ENCODE results near the gene FBN2.

Gene FBN2

DNA sequence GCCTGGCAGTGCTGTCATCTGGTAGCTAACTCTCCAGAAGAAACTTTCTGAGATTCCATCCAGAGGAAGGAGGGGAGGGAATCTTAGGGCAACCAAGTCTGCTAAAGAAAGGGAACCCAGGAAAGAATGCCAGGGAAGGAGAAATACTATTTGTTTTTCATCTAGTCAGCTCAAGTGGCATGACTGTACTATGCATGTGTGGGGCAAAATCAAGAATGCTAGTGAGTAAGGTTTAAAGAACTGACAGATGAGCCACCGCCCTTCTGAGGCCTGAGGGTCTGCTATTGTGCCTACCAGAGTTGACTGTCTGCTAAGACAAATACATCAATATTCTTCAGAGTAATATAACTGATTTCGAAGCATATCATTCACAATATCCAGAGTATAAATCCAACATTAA is 250.3 kb downstream of the FBN2 start:
- no peak for DNase-seq

DNA sequence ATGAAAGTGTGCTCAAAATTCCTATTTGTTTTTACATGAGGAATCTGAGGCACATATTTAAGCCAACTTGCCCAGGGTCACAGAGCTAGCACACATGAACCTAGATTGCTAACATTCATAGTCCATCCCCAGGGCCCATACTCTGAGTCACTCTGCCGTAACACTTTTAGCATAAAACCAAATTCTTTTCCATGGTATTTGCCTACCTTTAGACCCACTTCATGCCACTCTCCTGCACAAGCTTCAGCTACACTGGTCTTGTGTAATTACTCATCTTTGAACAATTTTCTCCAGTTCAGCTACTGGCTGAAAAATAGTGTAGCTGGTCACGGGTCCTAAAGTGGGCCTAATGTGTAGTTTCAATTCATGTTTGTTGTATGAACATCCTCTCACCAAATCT is 253.8 kb downstream of the FBN2 start:
- DNase-seq = no peak

DNA sequence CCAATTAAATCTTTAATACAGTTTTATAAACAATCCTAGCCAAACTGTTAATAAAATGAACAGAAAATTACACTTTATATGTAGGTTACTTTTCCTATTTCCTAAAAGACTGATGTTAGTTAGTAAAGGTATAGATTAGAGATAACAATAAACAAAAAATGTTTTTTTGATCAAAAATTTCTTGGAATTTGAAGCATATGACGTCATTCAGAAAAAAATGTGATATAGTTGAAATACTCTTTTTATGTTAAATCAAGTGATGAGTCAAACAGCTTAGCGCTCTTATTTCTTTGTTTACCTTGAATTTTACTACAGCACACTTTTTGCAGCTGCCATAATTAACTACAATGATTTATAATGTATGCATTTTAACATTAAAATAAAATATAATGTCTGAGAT is 258.7 kb downstream of the FBN2 start:
- no peak for DNase-seq

DNA sequence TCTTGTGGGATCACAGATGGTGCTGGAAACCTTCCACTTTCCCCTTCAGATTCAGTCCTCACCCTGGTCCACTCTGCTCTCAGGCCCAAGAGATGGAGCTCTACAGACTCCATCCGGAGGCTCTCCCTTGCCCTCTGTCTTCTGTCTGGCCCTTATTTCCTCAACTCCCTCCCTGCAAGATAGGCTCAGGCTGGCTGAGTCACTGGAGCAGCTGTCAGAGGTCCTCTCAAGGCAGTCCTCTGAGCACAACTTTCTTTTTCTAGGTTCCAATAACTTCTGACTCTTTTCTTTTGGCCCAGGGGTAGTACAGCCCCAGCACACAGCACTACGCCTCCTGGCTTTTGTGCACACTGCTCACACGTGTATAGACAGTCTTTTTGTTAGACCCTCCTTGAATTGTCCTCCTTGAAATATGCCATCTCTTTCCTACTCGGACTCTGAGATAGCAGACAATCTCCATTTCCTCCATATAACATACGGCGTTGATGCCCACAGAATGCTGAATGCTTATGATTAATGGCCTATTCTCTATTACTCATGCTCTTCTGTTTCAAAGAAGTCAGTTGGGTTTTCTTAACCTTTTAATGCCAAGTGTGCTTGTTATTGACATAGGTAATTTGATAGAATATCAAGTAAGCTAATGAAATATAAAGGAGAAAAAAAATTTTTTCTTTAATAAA is 261.4 kb downstream of the FBN2 start:
- no peak for DNase-seq

DNA sequence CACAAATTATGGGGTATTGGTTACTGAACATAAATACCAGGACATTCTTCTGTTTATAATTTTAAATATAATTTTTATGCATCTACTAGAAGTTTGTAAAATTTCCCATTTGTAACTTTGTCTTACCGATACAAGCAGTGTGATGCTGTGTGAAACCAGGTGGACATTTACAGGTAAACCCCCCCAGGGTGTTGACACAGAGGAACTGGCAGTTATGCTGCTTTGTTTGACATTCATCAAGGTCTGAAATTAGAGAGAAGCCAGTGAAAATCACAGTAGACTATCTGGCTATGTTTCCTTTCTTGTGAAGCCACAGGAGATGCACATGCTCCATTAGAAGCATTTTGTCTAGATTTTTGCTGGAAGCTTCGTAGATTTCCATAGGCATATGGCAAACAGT is 263.6 kb downstream of the FBN2 start:
- no peak for DNase-seq

DNA sequence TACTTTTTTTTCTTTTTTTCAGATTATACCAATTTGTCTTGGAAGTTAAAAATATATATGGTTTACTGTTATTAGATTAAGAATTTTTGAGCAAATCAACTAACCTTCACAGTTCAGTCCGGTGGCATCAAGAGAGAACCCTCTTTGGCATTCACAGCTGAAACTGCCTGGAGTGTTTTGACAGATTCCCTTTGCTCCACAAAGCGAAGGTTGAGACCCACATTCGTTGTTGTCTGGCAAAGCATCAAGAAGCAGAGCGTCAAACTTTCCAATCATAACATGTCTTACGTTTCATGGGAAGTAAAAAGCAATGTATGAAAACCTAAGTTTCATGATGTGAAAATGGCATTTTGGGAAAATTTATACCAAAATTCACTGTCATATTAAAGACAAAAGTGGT is 264.3 kb downstream of the FBN2 start:
- DNase-seq = no peak

DNA sequence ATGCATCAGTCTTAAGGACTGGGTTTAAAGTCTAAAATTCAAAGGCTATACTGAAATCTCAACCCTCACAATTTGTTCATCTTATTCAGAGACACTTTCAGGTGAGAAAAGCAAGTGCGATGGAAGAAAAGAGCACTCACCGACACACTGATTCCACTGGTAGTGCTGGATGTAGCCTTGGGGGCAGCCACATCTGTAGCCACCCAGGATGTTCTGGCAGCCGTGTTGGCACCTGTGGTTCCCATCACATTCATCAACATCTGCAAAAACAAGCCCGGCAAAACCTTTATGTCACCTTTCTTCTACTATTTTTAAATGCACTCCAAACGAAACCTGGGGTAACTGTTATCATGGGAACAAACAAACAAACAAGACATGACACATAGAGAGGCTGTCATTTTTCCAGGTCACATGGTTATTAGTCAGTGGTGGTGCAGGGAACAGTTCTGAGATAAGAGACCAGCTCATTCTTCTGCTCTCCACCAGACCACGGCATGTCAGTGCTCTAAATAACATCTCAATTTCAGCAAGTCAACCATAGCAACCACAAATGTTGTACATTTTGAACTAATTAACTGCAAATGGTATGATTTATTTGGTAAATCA is 266.1 kb downstream of the FBN2 start:
- DNase-seq = no peak

DNA sequence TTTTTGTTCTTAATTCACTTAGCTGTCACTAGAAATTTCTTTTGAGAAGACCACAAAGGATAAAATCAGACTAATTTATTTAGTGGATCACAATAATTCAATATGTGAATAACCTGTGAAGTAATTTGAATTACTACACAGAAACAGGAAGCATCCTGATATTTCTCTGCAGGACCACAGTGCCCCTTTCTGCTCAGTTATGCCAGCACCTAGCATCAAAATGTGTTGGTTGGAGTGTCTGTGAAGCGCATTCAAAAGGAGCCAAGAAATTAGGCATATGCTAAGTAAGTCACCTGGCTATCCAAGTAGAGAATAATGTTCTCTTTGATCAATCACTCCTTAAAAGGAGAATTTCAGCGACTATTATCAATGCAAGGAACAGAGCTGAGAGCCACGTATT is 267.0 kb downstream of the FBN2 start:
- DNase-seq = no peak

DNA sequence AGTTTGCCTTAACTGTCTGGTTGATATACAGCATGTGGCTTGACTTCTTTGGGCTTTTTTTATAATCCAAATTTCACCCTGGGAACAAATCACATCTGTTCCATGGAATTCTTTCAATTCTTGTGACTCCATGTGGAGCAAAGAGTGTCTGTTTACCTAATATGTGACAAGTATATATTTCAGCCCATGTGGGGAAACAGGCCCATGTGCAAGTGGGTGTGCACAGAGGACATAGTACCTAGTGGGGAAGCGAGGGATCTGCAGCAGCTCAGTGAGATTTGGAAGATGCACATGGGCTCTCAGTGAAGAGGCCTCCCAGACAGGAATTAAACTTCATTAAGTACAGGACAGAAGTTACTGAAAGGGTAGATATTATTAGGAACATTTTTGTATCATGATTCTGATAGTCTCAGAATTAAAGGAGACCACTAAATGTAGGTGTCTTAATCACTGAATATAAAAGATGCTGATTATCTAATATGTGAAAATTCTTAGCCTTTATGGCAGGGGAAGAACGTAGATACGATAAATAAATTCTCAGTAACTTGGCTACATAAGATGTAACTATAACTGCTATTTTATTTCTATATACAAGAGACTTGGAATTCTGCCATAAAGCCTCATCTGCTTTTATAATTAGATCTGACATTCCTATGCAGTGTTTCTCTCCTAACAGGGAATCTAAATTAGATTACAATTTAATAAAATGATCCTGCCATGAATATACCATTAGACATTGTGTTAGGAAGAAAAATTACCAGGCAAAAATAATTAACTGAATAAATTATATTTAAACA is 273.3 kb downstream of the FBN2 start:
- no peak for DNase-seq

DNA sequence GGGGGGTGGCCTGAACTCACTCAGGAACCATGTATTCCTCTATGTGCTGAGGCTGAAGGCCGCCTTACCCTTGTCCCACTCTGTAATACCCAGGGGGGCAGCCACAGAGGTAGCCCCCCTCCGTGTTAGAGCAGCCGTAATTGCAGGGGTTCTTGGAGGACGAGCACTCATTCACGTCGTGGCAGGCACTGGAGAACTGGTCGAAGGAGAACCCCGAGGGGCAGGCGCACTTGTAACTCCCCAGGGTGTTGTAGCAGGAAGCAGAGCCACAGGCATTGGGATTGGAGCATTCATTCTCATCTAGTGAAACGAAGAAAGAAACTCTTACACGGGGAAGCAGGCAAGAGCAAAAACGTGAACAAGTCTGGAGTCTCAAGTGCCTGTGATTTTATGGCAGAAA is 274.7 kb downstream of the FBN2 start:
- DNase-seq = no peak

DNA sequence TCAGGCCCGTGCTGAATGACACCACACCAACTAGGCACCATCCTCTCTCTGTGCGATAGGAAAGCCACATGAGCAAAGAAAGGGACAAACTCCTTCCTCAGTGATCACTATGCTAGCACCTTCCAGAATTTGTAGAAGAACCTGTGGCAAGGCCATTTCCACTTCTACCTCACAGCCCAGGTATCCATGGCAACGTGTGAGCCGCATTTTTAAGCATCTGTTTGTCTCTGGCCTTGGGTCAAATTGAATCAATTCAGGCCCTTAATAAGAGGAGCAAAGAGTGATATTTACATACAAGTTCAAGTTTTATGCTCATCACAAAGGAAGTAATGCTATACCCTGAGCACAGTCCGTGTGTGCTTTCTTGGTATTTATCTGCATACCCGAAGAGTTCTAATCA is 275.1 kb downstream of the FBN2 start:
- no peak for DNase-seq

DNA sequence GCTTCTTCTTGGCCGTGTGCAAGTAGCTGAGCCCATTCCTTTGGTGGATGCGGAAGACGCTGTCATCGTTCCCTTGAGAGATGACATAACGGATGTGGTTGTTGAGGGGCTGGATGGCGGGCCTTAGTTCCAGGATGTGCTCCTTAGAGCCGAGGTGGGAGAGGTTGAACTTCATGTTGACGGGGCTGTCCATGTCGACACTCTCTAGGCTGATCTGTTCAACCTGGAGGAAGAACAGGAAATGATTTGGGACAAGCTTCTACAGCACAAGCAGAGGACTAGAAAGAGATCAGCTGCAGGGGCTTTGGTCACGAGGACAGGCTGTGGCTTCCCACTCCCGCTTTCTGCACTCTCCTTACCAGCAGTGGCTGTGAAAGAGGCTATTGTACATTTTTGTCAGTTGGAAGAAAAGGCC is 278.4 kb downstream of the FBN2 start:
- no peak for DNase-seq

DNA sequence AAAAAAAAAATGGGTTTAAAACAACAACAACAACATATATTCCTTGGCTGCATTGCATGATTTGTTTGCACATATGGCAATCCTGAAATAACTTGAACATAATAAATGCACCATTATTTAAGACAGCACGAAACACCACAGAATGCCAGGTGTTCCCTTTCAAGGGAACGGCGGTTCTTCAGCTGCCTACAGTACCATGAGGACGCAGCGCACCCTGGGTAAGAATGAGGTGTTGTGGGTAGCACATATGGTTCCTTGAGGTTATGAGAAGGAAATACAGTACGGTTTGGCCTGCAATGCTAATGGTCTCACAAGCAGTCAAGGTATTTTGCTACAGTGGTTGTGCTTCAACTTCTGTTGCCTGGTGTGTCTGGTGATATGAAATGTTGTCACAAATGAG is 279.7 kb downstream of the FBN2 start:
- DNase-seq = peak; percentile 25

DNA sequence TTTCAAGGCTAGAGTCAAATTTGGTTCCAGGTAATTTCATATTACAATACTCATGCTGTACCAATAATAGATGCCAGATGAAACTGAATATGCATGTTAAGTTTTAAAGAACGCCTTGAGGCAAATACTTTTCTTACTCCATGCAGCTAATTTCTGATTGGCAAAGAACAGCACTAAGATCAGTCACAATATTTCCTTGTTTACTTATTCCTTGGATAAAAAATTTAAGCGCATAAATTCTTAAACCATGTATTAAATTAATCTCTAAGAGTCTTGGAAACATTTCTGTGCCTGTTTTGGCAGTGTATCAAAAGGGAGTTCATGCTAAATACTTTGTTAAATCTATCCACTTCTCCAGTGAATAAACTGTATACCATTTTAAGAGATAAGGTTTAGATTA is 281.0 kb downstream of the FBN2 start:
- no peak for DNase-seq

DNA sequence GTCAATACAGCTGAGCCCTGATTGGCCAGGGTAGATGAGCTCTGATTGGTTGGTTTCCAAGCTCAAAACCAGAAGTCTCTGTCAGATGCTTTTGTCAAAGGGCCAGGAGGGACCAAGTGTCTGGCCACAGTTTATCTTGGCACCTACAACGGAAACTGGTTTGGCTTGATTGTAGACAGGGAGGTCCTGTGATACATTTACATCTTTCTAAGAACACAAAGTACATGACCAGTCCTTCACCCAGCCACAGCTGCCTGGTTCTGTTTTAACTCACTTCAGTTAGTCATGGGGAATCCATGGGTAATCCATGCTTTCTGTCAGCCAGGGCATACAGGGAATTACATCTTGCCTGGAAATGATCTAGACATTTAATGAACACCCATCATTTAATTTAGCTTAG is 283.3 kb downstream of the FBN2 start:
- DNase-seq = no peak

DNA sequence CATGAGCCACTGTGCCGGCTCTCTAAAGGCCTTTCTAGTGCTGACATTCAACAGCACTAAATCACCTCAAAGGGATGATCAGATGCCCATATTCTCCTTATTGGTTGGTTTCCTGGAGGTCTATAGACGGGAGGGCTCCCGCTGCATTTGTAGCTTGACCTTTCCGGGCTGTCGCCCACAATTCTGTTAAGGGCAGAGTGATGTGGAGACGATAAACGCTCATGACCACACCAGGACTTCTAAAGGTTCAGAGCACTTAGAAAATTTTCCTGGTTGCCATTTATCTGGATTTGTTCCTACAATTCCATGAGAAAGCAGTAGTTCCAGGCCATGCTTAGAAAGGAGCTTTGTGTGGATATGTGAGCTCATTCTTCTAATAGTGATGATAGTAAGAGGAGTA is 284.2 kb downstream of the FBN2 start:
- no peak for DNase-seq

DNA sequence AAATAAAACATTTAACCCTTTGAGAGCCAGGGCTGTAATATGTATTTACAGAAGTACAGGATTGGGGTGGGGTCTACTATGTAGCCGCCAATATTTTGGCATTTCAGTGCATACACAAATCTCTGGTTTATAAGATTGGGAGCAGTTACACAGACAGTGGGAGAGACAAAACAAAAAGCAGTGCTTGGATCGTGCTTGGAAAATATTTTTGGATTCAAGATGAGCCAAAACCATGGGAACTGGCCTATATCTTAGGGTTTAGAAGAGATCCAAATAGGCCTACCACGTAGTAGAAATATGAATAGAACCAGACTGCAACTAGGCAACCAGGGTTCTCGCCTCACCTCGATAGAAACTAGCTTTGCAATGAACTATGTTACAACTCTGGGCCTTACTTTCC is 284.9 kb downstream of the FBN2 start:
- DNase-seq = no peak

DNA sequence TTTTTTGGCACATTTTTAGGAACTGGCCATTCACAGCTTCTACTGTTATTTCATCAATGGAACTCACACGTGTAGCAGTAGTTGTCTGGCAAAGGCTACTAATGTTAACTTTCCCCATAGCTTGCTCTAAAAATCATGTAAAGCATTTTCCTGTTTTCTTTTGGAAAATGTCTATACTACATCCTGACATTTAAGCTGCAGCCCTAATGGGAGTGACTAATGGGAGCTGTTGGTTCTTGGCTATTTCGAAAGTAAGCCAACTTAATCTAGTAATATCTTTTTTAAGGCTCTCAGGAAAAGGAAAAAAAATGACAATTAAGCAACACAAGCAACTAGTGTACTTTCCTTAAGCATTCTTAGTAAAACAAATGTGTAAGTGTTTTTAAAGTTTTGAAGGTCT is 285.3 kb downstream of the FBN2 start:
- no peak for DNase-seq

DNA sequence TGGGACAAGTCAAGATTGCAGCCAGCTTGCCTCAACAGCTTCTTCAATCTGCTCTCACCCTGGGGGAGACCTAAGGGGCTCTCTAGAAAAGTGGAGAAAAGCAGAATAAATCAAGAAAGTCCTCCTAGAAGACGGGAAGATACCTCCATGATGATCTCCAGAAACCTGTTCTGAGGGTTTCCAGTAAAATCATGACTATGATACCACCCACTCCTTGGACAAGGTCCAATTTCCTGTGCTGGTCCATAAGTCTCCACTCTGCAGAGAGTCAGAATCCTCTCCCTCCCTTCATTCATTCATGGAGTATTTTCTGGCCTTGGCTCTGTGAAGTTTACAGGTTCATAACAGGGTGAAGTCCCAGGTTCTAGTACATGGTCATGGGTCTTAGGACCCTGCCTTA is 285.8 kb downstream of the FBN2 start:
- DNase-seq = no peak

DNA sequence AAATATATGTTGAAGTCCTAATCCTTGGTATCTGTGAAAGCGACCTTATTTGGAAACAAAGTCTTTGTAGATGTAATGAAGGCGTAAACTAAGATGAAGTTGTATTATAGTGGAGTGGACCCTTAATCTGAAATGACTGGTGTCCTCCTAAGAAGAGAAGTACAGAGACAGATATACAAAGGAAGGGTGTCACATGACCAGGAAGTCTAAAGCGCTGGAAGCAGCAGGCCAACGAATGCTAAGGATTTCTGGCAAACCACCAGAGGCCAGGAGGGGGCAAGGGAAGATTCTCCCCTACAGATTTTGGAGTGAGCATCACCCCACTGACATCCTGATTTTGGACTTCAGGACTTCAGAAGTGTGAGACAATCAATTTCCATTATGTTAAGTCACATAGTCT is 292.1 kb downstream of the FBN2 start:
- DNase-seq = no peak

DNA sequence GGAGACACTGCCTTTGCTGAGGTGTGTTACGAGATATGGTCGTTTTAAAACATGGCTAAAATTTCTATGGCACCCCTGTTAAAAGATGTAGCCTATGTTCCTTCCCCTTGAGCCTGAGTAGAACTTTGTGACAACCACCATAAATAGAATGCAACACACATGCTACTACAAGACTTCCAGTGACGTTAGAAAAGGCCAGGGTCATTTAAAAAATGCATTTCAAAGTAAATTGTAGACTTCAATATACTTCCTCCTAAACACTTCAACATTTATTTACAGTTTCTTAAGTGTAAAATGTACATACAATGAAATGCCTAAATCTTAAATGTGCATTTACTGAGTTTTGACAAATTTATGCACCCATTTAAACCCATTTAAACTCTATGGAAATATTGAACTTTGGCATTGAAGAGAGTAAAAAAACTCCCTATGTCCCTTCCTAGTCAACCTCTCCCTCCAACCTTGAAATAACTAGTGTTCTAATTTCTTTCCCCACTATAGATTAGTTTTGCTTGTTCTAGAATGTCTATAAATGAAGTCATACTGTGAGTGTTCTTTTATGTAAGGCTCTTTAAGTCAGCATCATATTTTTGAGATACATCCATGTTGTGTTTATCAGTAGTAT is 294.0 kb downstream of the FBN2 start:
- no peak for DNase-seq

DNA sequence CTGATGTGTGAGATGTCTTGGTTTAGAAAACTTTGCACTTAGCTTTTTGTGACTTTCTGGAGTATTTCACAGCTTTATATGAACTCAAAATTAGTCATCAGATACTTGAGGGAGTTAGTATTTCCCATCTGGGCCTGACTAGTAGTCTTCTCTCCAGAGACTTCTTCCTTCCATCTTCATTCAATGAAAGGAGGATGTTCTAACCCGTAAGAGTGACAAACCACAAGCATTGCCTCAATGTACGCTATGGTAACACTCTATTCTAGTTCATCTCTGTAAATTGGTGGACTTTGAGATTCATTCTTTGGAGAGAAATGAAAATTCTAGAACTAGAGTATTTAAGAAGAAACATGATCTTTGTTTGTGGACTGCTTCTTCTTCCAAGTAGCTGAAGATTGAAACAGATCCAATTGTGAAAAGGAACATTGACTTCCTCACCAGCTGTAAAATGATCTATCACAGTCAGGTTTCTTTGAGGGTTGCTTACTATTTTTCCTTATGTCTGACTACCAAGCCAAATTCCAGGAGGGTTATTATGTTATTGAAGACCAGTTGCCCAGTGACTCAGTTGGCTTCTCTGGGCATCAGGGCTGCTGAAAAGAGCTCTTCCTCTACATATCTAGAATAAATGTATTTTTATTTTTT is 296.9 kb downstream of the FBN2 start:
- no peak for DNase-seq

DNA sequence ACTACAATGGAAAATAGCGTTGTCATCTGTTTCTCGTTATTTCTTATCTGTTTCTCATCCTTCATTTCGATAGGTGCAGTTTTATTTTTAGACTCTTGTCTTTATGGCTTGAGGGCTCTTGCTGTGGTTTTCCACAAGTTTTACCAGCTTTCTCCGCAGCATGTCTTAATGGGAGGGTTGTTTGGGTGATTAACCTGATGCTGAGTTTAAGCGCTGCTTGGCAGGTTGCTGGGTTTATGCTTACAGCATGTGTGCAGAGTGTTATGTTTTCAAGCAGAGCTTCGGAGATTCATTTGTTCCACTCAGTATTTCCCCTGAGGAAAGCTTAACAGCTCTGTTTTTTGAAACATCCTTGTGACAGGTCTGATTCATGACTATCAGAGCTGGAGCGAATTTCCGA is 300.5 kb downstream of the FBN2 start:
- DNase-seq = no peak

DNA sequence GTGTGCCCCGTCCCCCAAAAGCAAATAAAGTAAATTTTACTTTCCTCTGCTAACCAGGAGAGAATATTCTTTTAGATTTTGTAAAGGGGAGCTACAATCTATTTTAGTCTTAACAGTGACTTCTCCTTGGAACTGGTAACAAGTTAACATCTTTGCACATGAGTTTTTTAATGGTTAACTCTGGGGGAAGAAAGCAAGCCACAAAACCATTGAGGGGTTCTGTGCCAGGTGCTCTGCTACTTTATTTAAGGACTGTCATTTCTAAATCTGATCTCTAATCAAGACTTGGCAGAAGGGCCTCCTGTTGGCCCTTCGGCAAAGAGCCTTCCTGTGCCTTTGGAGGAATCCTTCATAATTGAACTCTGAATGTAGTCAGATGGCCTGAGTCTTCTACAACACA is 301.0 kb downstream of the FBN2 start:
- DNase-seq = no peak
